HCT116 (cell line): ENCODE measurements around the gene CKLF. TPM values are rescaled to one million over a fixed set of nuclear protein-coding genes. Genes with fewer than 3 reads are reported as not detected.

ENCODE experiments used
- ATAC-seq: fragments of 200-7000 bp; cut with Tn5 transposase; 2 replicates; pipeline ENCODE4 v1.9.1; 2020; ENCODE audit warnings: mild to moderate bottlenecking, moderate library complexity
- BruUV-seq: library from RNA; stranded (reverse); fragments of 400-500 nt; replicated peaks from 2 replicates; lab custom pipeline; 2021; lab: Mats Ljungman, UMichigan
- CTCF ChIA-PET: fragments of 300-600 bp; sonication (Branson Sonifier 250); formaldehyde crosslinking; loops from one replicate; lab custom pipeline; 2021; ENCODE audit warnings: antibody characterized with exemption; lab: Charles Lee
- POLR2A ChIA-PET: fragments of 300-600, 350-600 bp; sonication (Branson Sonifier 250); formaldehyde crosslinking; loops from one replicate; lab custom pipeline; 2021; ENCODE audit warnings: antibody characterized with exemption; lab: Charles Lee
- RAD21 ChIA-PET, 2 experiments: fragments of 300-600 bp; sonication (Branson Sonifier 250); formaldehyde crosslinking; loops; one replicate each; lab custom pipeline; 2023; ENCODE audit warnings: low total read pairs in 2 of 2; ENCODE audit not compliant: uncharacterized antibody in 2 of 2, unreplicated experiment in 2 of 2, low non-redundant PET in 1 of 2; lab: Charles Lee
- DNase-seq: peaks from one replicate; pipeline ENCODE4 v3.0.0-alpha.2; 2010; ENCODE audit warnings: low read depth, low spot score
- H2AFZ ChIP-seq: fragments of 200-600 bp; shearing (Covaris generic), sonication (generic); 2 replicates; pipeline ENCODE4 v1.6.1; 2017; ENCODE audit warnings: low read depth, mixed run types, mixed read lengths, antibody characterized with exemption, low read length; ENCODE audit not compliant: poor library complexity, severe bottlenecking
- H3K27ac ChIP-seq: 2 replicates; pipeline ENCODE4 v1.5.1; 2012; ENCODE audit warnings: low read depth, low read length
- H3K27me3 ChIP-seq: fragments of 200-600 bp; sonication (generic); 2 replicates; pipeline ENCODE4 v1.6.1; 2016; ENCODE audit warnings: mixed run types, low read length, mixed read lengths; ENCODE audit not compliant: insufficient read depth
- H3K36me3 ChIP-seq, 2 experiments: fragments of 200-500 bp in 1 of 2; fragments of 200-600 bp in 1 of 2; sonication (Bioruptor generic) in 1 of 2; sonication (generic) in 1 of 2; 2 replicates each; pipeline versions ENCODE4 v1.5.1 to v1.6.1; 2014 to 2016; ENCODE audit warnings: low read length in 2 of 2, inconsistent platforms in 1 of 2, mixed read lengths in 1 of 2, mixed run types in 1 of 2; ENCODE audit not compliant: insufficient read depth in 2 of 2, control insufficient read depth in 1 of 2
- H3K4me1 ChIP-seq, 2 experiments: fragments of 200-600 bp in 1 of 2; sonication (generic) in 1 of 2; 2 replicates each; pipeline versions ENCODE4 v1.5.1 to v1.6.1; 2012 to 2017; ENCODE audit warnings: low read length in 2 of 2, inconsistent platforms in 1 of 2, mild to moderate bottlenecking in 1 of 2, mixed read lengths in 1 of 2, mixed run types in 1 of 2, moderate library complexity in 1 of 2; ENCODE audit not compliant: insufficient read depth in 2 of 2, control insufficient read depth in 1 of 2
- H3K4me2 ChIP-seq: fragments of 200-600 bp; sonication (generic); 2 replicates; pipeline ENCODE4 v1.6.1; 2017; ENCODE audit warnings: mixed run types, low read length, mixed read lengths
- H3K4me3 ChIP-seq, 2 experiments: fragments of 200-600 bp in 1 of 2; sonication (generic) in 1 of 2; replicated peaks in 1 of 2; 2 replicates each; pipeline ENCODE4 v1.5.1; 2011 to 2016; ENCODE audit warnings: low read length in 2 of 2, control low read depth in 1 of 2, low read depth in 1 of 2, mild to moderate bottlenecking in 1 of 2, mixed read lengths in 1 of 2, mixed run types in 1 of 2
- H3K79me2 ChIP-seq: fragments of 200-600 bp; sonication (generic); 2 replicates; pipeline ENCODE4 v1.6.1; 2017; ENCODE audit warnings: mild to moderate bottlenecking, mixed run types, low read length, moderate library complexity, mixed read lengths; ENCODE audit not compliant: insufficient read depth
- H3K9ac ChIP-seq: fragments of 200-600 bp; sonication (generic); 2 replicates; pipeline ENCODE4 v1.6.1; 2016; ENCODE audit warnings: low read length, mixed read lengths
- H3K9me2 ChIP-seq: fragments of 200-600 bp; sonication (generic), shearing (Covaris generic); 2 replicates; pipeline ENCODE4 v1.6.1; 2017; ENCODE audit warnings: mixed run types, mild to moderate bottlenecking, moderate library complexity; ENCODE audit not compliant: insufficient read depth
- H3K9me3 ChIP-seq, 2 experiments: fragments of 200-500 bp in 1 of 2; fragments of 200-600 bp in 1 of 2; sonication (Bioruptor generic) in 1 of 2; sonication (generic) in 1 of 2; 2 replicates each; pipeline ENCODE4 v1.6.1; 2014 to 2017; ENCODE audit warnings: low read length in 2 of 2, mixed read lengths in 2 of 2, inconsistent platforms in 1 of 2, low read depth in 1 of 2, mild to moderate bottlenecking in 1 of 2, mixed run types in 1 of 2, moderate library complexity in 1 of 2; ENCODE audit not compliant: control insufficient read depth in 1 of 2, insufficient read depth in 1 of 2
- H4K20me1 ChIP-seq: fragments of 200-600 bp; sonication (generic), shearing (Covaris generic); 2 replicates; pipeline ENCODE4 v1.6.1; 2017; ENCODE audit warnings: mixed run types, mild to moderate bottlenecking, moderate library complexity; ENCODE audit not compliant: insufficient read depth
- EGR1 ChIP-seq: IDR thresholded peaks from 2 replicates; pipeline ENCODE4 v1.6.1; 2012; ENCODE audit warnings: low read depth
- ELF1 ChIP-seq: IDR thresholded peaks from 2 replicates; pipeline ENCODE4 v1.6.1; 2012; ENCODE audit warnings: low read depth, borderline replicate concordance
- EZH2 ChIP-seq: fragments of 200-600 bp; sonication (generic); IDR thresholded peaks from 2 replicates; pipeline ENCODE4 v1.6.1; 2017; ENCODE audit warnings: antibody characterized with exemption, mixed run types
- FOSL1 ChIP-seq: IDR thresholded peaks from 2 replicates; pipeline ENCODE4 v1.6.1; 2012; ENCODE audit warnings: low read depth
- POLR2A ChIP-seq: IDR thresholded peaks from 2 replicates; pipeline ENCODE4 v1.7.0; 2011; ENCODE audit warnings: borderline replicate concordance; ENCODE audit not compliant: insufficient read depth, insufficient read length; ENCODE audit errors: extremely low read depth
- SIN3A ChIP-seq: IDR thresholded peaks from 2 replicates; pipeline ENCODE4 v1.6.1; 2012; ENCODE audit warnings: low read depth
- SP1 ChIP-seq: IDR thresholded peaks from 2 replicates; pipeline ENCODE4 v1.6.1; 2012; ENCODE audit warnings: low read depth
- SRF ChIP-seq: IDR thresholded peaks from 2 replicates; pipeline ENCODE4 v1.6.1; 2012; ENCODE audit warnings: low read depth
- YY1 ChIP-seq: IDR thresholded peaks from 2 replicates; pipeline ENCODE4 v1.6.1; 2011; ENCODE audit warnings: low read length, low read depth, moderate library complexity, mild to moderate bottlenecking; ENCODE audit not compliant: insufficient replicate concordance; ENCODE audit errors: extremely low read depth
- ZFX ChIP-seq: fragments of 450-650 bp; IDR thresholded peaks from 2 replicates; pipeline ENCODE4 v1.6.1; 2017
- ZNF274 ChIP-seq: fragments of 200-500 bp; sonication (Bioruptor generic); IDR thresholded peaks from 2 replicates; pipeline ENCODE4 v1.6.1; 2014; ENCODE audit warnings: mild to moderate bottlenecking, low read depth, low read length, inconsistent platforms
- intact Hi-C: fragments of 100-400 bp; cut with micrococcal nuclease; formaldehyde crosslinking; loops from 2 replicates; pipeline ENCODE4 v1.10.0; 2022
- total RNA-seq: library from RNA; stranded (reverse); gene quantifications from one replicate; pipeline ENCODE4 v1.2.1, GENCODE V29; 2021; ENCODE audit not compliant: unreplicated experiment
- TF ChIP-seq, protein P1 (sequence below): IDR thresholded peaks from 2 replicates; pipeline ENCODE4 v1.6.1; 2012
- TF ChIP-seq, protein P2 (sequence below): IDR thresholded peaks from 2 replicates; pipeline ENCODE4 v1.6.1; 2012
- TF ChIP-seq, protein P3 (sequence below), 3 experiments: fragments of 200-600 bp in 1 of 3; sonication (generic) in 1 of 3; IDR thresholded peaks in 2 of 3; conservative IDR thresholded peaks in 1 of 3; 2 replicates each; pipeline ENCODE4 v1.5.1; 2012 to 2017; ENCODE audit warnings: low read depth in 2 of 3, low read length in 2 of 3, antibody characterized with exemption in 1 of 3, borderline replicate concordance in 1 of 3, control low read depth in 1 of 3, mild to moderate bottlenecking in 1 of 3, mixed read lengths in 1 of 3, mixed run types in 1 of 3, moderate library complexity in 1 of 3; ENCODE audit not compliant: insufficient read depth in 1 of 3
- TF ChIP-seq, protein P4 (sequence below): IDR thresholded peaks from 2 replicates; pipeline ENCODE4 v1.6.1; 2011; ENCODE audit warnings: mild to moderate bottlenecking, low read length, moderate library complexity; ENCODE audit not compliant: insufficient replicate concordance; ENCODE audit errors: extremely low read depth

The CKLF gene
- total RNA-seq, 1 experiment from 2014 or later = 38.6 TPM

DNA sequence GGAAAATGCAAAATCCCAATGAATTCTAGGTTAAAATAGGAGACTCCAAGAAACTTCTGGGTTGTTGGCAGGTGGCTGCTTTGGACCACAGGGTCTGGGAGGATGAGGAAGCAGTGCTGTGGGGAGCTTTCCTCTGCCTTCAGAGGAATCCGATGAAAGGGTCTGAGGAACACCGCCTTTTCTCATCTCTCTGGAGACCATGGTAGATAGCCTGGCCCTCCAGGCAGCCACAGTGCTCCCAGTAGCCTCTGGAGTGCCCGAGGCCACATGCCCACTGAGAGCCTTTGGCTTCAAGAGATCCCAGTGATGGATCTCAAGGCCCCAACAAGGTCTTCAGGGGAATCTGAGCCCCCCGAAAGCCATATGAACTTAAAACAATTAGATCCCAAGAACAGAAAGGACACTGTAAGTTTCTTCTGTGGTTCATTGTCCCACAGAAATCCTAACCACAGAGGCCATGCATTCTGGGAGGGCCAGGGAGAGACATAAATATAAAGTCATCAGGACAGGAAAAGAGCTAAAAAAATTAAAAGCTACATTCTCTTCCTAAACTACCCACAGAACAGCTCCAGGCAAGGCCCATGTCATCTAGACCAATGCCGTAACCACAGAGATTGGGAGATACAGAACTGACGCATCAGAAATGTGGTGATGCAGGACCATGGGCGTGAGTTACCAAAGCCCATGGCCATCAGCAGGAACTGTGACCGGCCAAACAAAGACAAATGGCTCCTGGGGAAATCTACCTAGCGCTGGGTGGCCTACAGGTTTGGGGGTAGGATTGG lies 26.8 kb upstream of the CKLF start:
- ATAC-seq = no peak
- Histone ChIP-seq H3K9ac (no peak overlapping the region), H3K36me3 (peaks cover 0 to 9% of the 10 kb centered on the region in 2 experiments; a peak in 2 of 4 replicates), H2AFZ (no peak overlapping the region), H3K27ac (no peak overlapping the region), H3K4me2 (no peak overlapping the region), H3K4me3 (no peak overlapping the region), H4K20me1 (no peaks in the 10 kb centered on the region), H3K79me2 (no peaks in the 10 kb centered on the region), H3K27me3 (no peaks in the 10 kb centered on the region), H3K9me2 (no peaks in the 10 kb centered on the region), H3K9me3 (no peaks in the 10 kb centered on the region), H3K4me1 (peaks cover 26% of the 10 kb centered on the region in 2 experiments)
- BruUV-seq = no TSS peak
- POLR2A ChIA-PET = no interaction called here
- intact Hi-C loops = no loop called here
- CTCF ChIA-PET = no interaction called here
- DNase-seq = no peak
- RAD21 ChIA-PET = interaction anchor here in 1 of 2 experiments (0.7 kb wide), 1 partner anchor 8 kb away, joined by 4 read pairs; no protein-coding TSS in a partner anchor
- TF ChIP-seq SP1 = no peak

DNA sequence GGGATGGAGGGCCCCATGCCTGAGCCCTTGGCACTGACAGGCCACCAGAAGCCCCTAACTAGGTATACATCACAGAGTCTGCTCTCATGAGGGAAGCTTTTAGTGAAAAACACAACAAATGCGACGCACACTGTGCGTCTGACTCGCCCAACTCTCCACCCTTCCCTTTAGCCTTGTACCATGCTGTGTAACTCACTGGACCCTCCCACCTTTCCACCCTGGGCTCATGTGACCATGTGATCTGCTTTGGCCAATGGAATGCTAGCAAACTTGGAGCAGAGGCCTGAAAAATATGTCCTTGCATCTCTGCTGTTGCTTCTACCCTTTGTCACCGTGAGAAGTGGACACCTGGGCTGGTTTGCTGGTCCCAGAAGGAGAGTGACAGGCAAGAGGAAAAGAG lies 24.1 kb upstream of the CKLF start:
- ChIA-PET RAD21 (no interaction called here), CTCF (no interaction called here), POLR2A (no interaction called here)
- no peak overlapping the region for H3K4me2 ChIP-seq
- BruUV-seq = no TSS peak
- DNase-seq (no peak), ATAC-seq (peak; percentile 54)
- intact Hi-C loops = no loop called here
- no peaks in the 10 kb centered on the region; a peak in 1 of 4 replicates for H3K4me1 ChIP-seq
- H4K20me1 ChIP-seq = no peaks in the 10 kb centered on the region
- no peaks in the 10 kb centered on the region for H3K9me2 ChIP-seq
- no peak overlapping the region for H3K9ac ChIP-seq
- no peaks in the 10 kb centered on the region for H3K27me3 ChIP-seq
- no peaks in the 10 kb centered on the region for H3K9me3 ChIP-seq
- H3K4me3 ChIP-seq = no peak overlapping the region
- H3K36me3 ChIP-seq = peaks cover 7 to 9% of the 10 kb centered on the region in 2 experiments; a peak in 2 of 4 replicates
- no peaks in the 10 kb centered on the region for H3K79me2 ChIP-seq
- no peak overlapping the region for H3K27ac ChIP-seq
- TF ChIP-seq FOSL1 = no peak
- no peak for TF ChIP-seq EGR1
- TF ChIP-seq, protein P1, sequence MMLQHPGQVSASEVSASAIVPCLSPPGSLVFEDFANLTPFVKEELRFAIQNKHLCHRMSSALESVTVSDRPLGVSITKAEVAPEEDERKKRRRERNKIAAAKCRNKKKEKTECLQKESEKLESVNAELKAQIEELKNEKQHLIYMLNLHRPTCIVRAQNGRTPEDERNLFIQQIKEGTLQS = no peak
- no peak for TF ChIP-seq POLR2A
- TF ChIP-seq, protein P2, sequence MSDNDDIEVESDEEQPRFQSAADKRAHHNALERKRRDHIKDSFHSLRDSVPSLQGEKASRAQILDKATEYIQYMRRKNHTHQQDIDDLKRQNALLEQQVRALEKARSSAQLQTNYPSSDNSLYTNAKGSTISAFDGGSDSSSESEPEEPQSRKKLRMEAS = no peak
- no peak for TF ChIP-seq ELF1
- TF ChIP-seq ZNF274 = no peak
- no peak for TF ChIP-seq EZH2
- TF ChIP-seq SRF = no peak
- no peak for TF ChIP-seq YY1
- TF ChIP-seq, protein P3, sequence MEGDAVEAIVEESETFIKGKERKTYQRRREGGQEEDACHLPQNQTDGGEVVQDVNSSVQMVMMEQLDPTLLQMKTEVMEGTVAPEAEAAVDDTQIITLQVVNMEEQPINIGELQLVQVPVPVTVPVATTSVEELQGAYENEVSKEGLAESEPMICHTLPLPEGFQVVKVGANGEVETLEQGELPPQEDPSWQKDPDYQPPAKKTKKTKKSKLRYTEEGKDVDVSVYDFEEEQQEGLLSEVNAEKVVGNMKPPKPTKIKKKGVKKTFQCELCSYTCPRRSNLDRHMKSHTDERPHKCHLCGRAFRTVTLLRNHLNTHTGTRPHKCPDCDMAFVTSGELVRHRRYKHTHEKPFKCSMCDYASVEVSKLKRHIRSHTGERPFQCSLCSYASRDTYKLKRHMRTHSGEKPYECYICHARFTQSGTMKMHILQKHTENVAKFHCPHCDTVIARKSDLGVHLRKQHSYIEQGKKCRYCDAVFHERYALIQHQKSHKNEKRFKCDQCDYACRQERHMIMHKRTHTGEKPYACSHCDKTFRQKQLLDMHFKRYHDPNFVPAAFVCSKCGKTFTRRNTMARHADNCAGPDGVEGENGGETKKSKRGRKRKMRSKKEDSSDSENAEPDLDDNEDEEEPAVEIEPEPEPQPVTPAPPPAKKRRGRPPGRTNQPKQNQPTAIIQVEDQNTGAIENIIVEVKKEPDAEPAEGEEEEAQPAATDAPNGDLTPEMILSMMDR (IDR thresholded peaks at IDR 0.05 in 2 of 3, conservative IDR thresholded peaks at IDR 0.05 in 1 of 3; ENCODE audit: borderline replicate concordance in 1 of 3, insufficient read depth in 1 of 3, low read depth in 2 of 3, low read length in 2 of 3) = no peak
- no peak for TF ChIP-seq SIN3A
- no peak for TF ChIP-seq ZFX
- TF ChIP-seq, protein P4, sequence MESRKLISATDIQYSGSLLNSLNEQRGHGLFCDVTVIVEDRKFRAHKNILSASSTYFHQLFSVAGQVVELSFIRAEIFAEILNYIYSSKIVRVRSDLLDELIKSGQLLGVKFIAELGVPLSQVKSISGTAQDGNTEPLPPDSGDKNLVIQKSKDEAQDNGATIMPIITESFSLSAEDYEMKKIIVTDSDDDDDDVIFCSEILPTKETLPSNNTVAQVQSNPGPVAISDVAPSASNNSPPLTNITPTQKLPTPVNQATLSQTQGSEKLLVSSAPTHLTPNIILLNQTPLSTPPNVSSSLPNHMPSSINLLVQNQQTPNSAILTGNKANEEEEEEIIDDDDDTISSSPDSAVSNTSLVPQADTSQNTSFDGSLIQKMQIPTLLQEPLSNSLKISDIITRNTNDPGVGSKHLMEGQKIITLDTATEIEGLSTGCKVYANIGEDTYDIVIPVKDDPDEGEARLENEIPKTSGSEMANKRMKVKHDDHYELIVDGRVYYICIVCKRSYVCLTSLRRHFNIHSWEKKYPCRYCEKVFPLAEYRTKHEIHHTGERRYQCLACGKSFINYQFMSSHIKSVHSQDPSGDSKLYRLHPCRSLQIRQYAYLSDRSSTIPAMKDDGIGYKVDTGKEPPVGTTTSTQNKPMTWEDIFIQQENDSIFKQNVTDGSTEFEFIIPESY = no peak
- no peak overlapping the region for H2AFZ ChIP-seq
